Measurements from ENCODE around the gene PPM1N. TPM values are rescaled to one million over a fixed set of nuclear protein-coding genes. Genes with fewer than 3 reads are reported as not detected.

The PPM1N gene
- total and polyA plus RNA-seq, 9 donors: 0.21 to 1.7 (median 0.89) TPM; not detected in 1

- H3K4me1 ChIP-seq (ENCODE audit: insufficient read depth): peaks cover 6% of the 10 kb centered on the region
- H3K4me3 ChIP-seq: no peak overlapping the region
- 47 to 51% (median 50%) methylated on average over 8 of the region's 8 CpGs for WGBS, 3 donors
- intact Hi-C loops (cut with DNase I): no loop called here
- H3K36me3 ChIP-seq: no peaks in the 10 kb centered on the region
- no peaks in the 10 kb centered on the region for H3K27me3 ChIP-seq
- TF ChIP-seq POLR2A (IDR thresholded peaks at IDR 0.05): no peak
- TF ChIP-seq EP300 (IDR thresholded peaks at IDR 0.05): no peak
- no peaks in the 10 kb centered on the region for H3K9me3 ChIP-seq
- DNase-seq: no peak
- no peak overlapping the region for H3K27ac ChIP-seq
Measured at GRCh38 chr19:45464852-45465441, 33.3 kb upstream of the PPM1N start.

- Histone ChIP-seq H3K4me1 (ENCODE audit: insufficient read depth) (peaks cover 12% of the 10 kb centered on the region), H3K4me3 (peak overlapping the region; percentile 53), H3K9me3 (no peaks in the 10 kb centered on the region), H3K27ac (peak overlapping the region; percentile 90 to 95), H3K27me3 (no peaks in the 10 kb centered on the region), H3K36me3 (no peaks in the 10 kb centered on the region)
- intact Hi-C loops (cut with DNase I): no loop called here
- TF ChIP-seq CTCF (IDR thresholded peaks at IDR 0.05) (peak in 1 of 3 donors; percentile 5), EP300 (IDR thresholded peaks at IDR 0.05) (no peak)
- WGBS, 3 donors: 0 to 2% (median 1%) methylated on average over 11 of the region's 11 CpGs
- no peak for DNase-seq
Measured at GRCh38 chr19:45467115-45467455, 31.2 kb upstream of the PPM1N start.

GRCh38 chr19:45467456-45468158 is 30.6 kb upstream of the PPM1N start, which contains the start of gene FOSB:
Gene FOSB (plus strand): TSS chr19:45467996. CDS start chr19:45468587, 591 bp downstream.
- TF ChIP-seq POLR2A (IDR thresholded peaks at IDR 0.05) (peak; percentile 96), CTCF (IDR thresholded peaks at IDR 0.05) (peak in 1 of 3 donors; percentile 21), EP300 (IDR thresholded peaks at IDR 0.05) (peak; percentile 89)
- peak; percentile 93 to 97 (median 97) for DNase-seq
- Histone ChIP-seq H3K27ac (peak within 1 kb of the TSS; percentile 90 to 95), H3K4me3 (peak within 1 kb of the TSS; percentile 53), H3K27me3 (no peaks in the 10 kb centered on the region), H3K9me3 (no peaks in the 10 kb centered on the region), H3K4me1 (ENCODE audit: insufficient read depth) (peaks cover 12% of the 10 kb centered on the region), H3K36me3 (no peaks in the 10 kb centered on the region)
- 0 to 1% (median 0%) methylated on average over 56 of the region's 56 CpGs for WGBS, 3 donors
- intact Hi-C loops (cut with DNase I): no loop called here

GRCh38 chr19:45468159-45468651 is 30.0 kb upstream of the PPM1N start:
- TF ChIP-seq EP300 (IDR thresholded peaks at IDR 0.05) (no peak), POLR2A (IDR thresholded peaks at IDR 0.05) (no peak), CTCF (IDR thresholded peaks at IDR 0.05) (no peak)
- peak overlapping the region; percentile 53 for H3K4me3 ChIP-seq
- WGBS, 3 donors: 0 to 1% (median 1%) methylated on average over 31 of the region's 31 CpGs
- H3K27ac ChIP-seq: peak overlapping the region; percentile 90 to 95
- DNase-seq: peak in 4 of 5 donors; percentile 35 to 68 (median 62)
- no peaks in the 10 kb centered on the region for H3K27me3 ChIP-seq
- intact Hi-C loops (cut with DNase I): no loop called here
- H3K36me3 ChIP-seq: no peaks in the 10 kb centered on the region
- peaks cover 12% of the 10 kb centered on the region for H3K4me1 ChIP-seq (ENCODE audit: insufficient read depth)
- no peaks in the 10 kb centered on the region for H3K9me3 ChIP-seq

- peak overlapping the region; percentile 90 to 95 for H3K27ac ChIP-seq
- intact Hi-C loops (cut with DNase I): no loop called here
- no peak for DNase-seq
- no peaks in the 10 kb centered on the region for H3K9me3 ChIP-seq
- no peaks in the 10 kb centered on the region for H3K27me3 ChIP-seq
- no peak for TF ChIP-seq CTCF (IDR thresholded peaks at IDR 0.05)
- no peak for TF ChIP-seq POLR2A (IDR thresholded peaks at IDR 0.05)
- TF ChIP-seq EP300 (IDR thresholded peaks at IDR 0.05): no peak
- peaks cover 12% of the 10 kb centered on the region for H3K4me1 ChIP-seq (ENCODE audit: insufficient read depth)
- peak overlapping the region; percentile 53 for H3K4me3 ChIP-seq
- no peaks in the 10 kb centered on the region for H3K36me3 ChIP-seq
- WGBS, 3 donors: 0% methylated on average over 18 of the region's 19 CpGs
Measured at GRCh38 chr19:45468803-45469131, 29.5 kb upstream of the PPM1N start.

Measured in ovary (tissue), 9 donors.